ENCODE results near the gene TMEM143. TPM values are rescaled to one million over a fixed set of nuclear protein-coding genes. Genes with fewer than 3 reads are reported as not detected.

The TMEM143 gene
- total RNA-seq, 1 experiment from 2014 or later: 15.2 TPM

DNA sequence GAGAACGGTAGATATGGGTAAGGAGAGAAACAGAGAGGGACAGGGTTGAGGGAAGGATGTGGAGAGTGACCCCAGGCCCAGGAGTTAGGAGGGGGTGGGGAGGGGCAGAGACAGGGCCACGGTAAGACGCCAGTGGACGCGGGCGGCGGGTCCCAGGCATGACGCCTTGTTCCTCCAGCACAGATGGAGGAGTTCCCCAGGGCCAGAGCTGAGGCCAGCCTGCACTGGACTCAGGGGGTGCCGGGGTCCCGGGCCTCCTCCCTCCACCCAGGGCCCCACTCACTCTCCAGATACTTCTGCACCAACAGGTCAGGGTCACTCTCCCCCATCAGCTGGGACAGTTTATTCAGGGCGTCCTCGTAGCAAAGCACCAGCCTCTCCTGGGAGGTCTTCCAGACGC is 60.4 kb downstream of the TMEM143 start:
- no peak overlapping the region for H4K91ac ChIP-seq (ENCODE audit: insufficient read length, low read depth, low read length)
- H2AFZ ChIP-seq (ENCODE audit: low read length): no peak overlapping the region
- H3K23ac ChIP-seq (ENCODE audit: insufficient read length, low read depth, low read length): no peak overlapping the region
- H3K4me2 ChIP-seq (ENCODE audit: insufficient read depth, insufficient read length, low read length): no peak overlapping the region
- no peak overlapping the region for H3T11ph ChIP-seq (ENCODE audit: low read length)
- no peaks in the 10 kb centered on the region for H3K79me2 ChIP-seq (ENCODE audit: insufficient read depth, low read length)
- no peaks in the 10 kb centered on the region for H3K4me1 ChIP-seq (ENCODE audit: insufficient read depth, low read length)
- peaks cover 3% of the 10 kb centered on the region; the same call in 1 of the 2 replicates for H3K27me3 Mint-ChIP-seq (ENCODE audit: low read depth)
- no peak overlapping the region for H3K18ac ChIP-seq (ENCODE audit: insufficient read length, low read depth, low read length)
- WGBS (ENCODE audit: extremely low coverage, insufficient read length, low lambda C conversion rate): no CpG with 5 or more reads among the region's 13 CpGs
- no peak overlapping the region for H2BK120ac ChIP-seq (ENCODE audit: low read depth, low read length, poor library complexity, severe bottlenecking)
- no peaks in the 10 kb centered on the region for H3K79me1 ChIP-seq (ENCODE audit: insufficient read depth, low read depth, low read length, poor library complexity, severe bottlenecking)
- no peak overlapping the region for H3K14ac ChIP-seq (ENCODE audit: insufficient read depth, low read length)
- no peak overlapping the region for H3K27ac Mint-ChIP-seq
- H3K9me3 ChIP-seq (ENCODE audit: control insufficient read depth, low read depth, low read length): no peaks in the 10 kb centered on the region
- no peak overlapping the region for H3K4ac ChIP-seq (ENCODE audit: low read depth, low read length)
- H2BK12ac ChIP-seq (ENCODE audit: insufficient read length, low read depth, low read length): no peak overlapping the region
- no peaks in the 10 kb centered on the region for H4K20me1 ChIP-seq (ENCODE audit: control insufficient read depth, insufficient read depth, insufficient read length)
- no peak overlapping the region for H2AK5ac ChIP-seq (ENCODE audit: insufficient read length, low read length)
- H3K56ac ChIP-seq (ENCODE audit: insufficient read length, low read depth, low read length): no peak overlapping the region
- H3K9me3 Mint-ChIP-seq: no peaks in the 10 kb centered on the region; a peak in 1 of 5 replicates
- TF ChIP-seq, protein P1, sequence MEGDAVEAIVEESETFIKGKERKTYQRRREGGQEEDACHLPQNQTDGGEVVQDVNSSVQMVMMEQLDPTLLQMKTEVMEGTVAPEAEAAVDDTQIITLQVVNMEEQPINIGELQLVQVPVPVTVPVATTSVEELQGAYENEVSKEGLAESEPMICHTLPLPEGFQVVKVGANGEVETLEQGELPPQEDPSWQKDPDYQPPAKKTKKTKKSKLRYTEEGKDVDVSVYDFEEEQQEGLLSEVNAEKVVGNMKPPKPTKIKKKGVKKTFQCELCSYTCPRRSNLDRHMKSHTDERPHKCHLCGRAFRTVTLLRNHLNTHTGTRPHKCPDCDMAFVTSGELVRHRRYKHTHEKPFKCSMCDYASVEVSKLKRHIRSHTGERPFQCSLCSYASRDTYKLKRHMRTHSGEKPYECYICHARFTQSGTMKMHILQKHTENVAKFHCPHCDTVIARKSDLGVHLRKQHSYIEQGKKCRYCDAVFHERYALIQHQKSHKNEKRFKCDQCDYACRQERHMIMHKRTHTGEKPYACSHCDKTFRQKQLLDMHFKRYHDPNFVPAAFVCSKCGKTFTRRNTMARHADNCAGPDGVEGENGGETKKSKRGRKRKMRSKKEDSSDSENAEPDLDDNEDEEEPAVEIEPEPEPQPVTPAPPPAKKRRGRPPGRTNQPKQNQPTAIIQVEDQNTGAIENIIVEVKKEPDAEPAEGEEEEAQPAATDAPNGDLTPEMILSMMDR (conservative IDR thresholded peaks at IDR 0.05): no peak
- H3K27ac ChIP-seq (ENCODE audit: insufficient read length, low read depth, low read length): no peak overlapping the region
- H4K8ac ChIP-seq (replicated peaks; ENCODE audit: insufficient read length, low read depth, low read length): no peak overlapping the region
- H3K9ac ChIP-seq (ENCODE audit: extremely low read depth, insufficient read length, low read length): no peak overlapping the region
- DNase-seq: no peak
- H4K5ac ChIP-seq (ENCODE audit: insufficient read length, low read depth, low read length): no peak overlapping the region
- no peaks in the 10 kb centered on the region for H3K27me3 ChIP-seq (ENCODE audit: insufficient read depth, low read length)
- no peaks in the 10 kb centered on the region for H3K23me2 ChIP-seq (ENCODE audit: insufficient read length, low read depth, low read length, poor library complexity, severe bottlenecking)
- no peak overlapping the region for H2BK15ac ChIP-seq (ENCODE audit: low read depth, low read length)
- no peaks in the 10 kb centered on the region for H3K36me3 Mint-ChIP-seq (ENCODE audit: insufficient read depth in 1 of 3, low read depth in 3 of 3)
- H2BK5ac ChIP-seq (ENCODE audit: insufficient read length, low read length): no peak overlapping the region
- H2BK20ac ChIP-seq (ENCODE audit: low read depth, low read length, poor library complexity, severe bottlenecking): no peak overlapping the region
- no peaks in the 10 kb centered on the region; a peak in 1 of 4 replicates for H3K4me1 Mint-ChIP-seq
- H3K4me3 Mint-ChIP-seq: no peak overlapping the region
